Neural cell (in vitro differentiated cells): Measurements from ENCODE around the gene ZMAT3. TPM values are rescaled to one million over a fixed set of nuclear protein-coding genes. Genes with fewer than 3 reads are reported as not detected.
"Not testable (repeated sequence)": the region's sequence is repeated elsewhere in the genome, so short reads cannot be mapped to it uniquely, and the experiment has no call there.

Source experiments
- H2AFZ ChIP-seq: fragments of 200-600, 300-800 bp; sonication (generic), shearing (Covaris generic); 2 replicates; pipeline ENCODE4 v1.6.0; 2014; ENCODE audit warnings: low read depth, mild to moderate bottlenecking, antibody characterized with exemption, low read length, moderate library complexity
- H3F3A ChIP-seq: fragments of 200-600 bp; shearing (Covaris generic); 2 replicates; pipeline ENCODE4 v1.6.1; 2016; ENCODE audit warnings: mild to moderate bottlenecking, moderate library complexity, mixed read lengths, antibody characterized with exemption, low read length; ENCODE audit not compliant: insufficient read depth, poor library complexity, severe bottlenecking
- H3K27ac ChIP-seq: fragments of 200-600, 300-800 bp; sonication (generic), shearing (Covaris generic); 2 replicates; pipeline ENCODE4 v1.5.1; 2014; ENCODE audit warnings: mild to moderate bottlenecking, low read length, moderate library complexity
- H3K27me3 ChIP-seq: fragments of 300-800, 200-600 bp; sonication (generic), shearing (Covaris generic); 2 replicates; pipeline ENCODE4 v1.6.0; 2014; ENCODE audit warnings: mild to moderate bottlenecking, low read depth, low read length, moderate library complexity; ENCODE audit not compliant: insufficient read depth
- H3K36me3 ChIP-seq: fragments of 300-800, 200-600 bp; sonication (generic), shearing (Covaris generic); 2 replicates; pipeline ENCODE4 v1.5.1; 2014; ENCODE audit warnings: mild to moderate bottlenecking, antibody characterized with exemption, low read length, moderate library complexity; ENCODE audit not compliant: insufficient read depth
- H3K4me2 ChIP-seq: fragments of 300-800, 200-600 bp; sonication (generic), shearing (Covaris generic); 2 replicates; pipeline ENCODE4 v1.6.0; 2014; ENCODE audit warnings: mild to moderate bottlenecking, low read length
- H3K4me3 ChIP-seq: fragments of 300-800, 200-600 bp; sonication (generic), shearing (Covaris generic); 2 replicates; pipeline ENCODE4 v1.5.1; 2014; ENCODE audit warnings: mild to moderate bottlenecking, low read length, moderate library complexity
- H3K79me2 ChIP-seq: fragments of 200-600 bp; shearing (Covaris generic); replicated peaks from 2 replicates; pipeline ENCODE4 v1.6.0; 2014; ENCODE audit warnings: mild to moderate bottlenecking, low read length, moderate library complexity; ENCODE audit not compliant: insufficient read depth
- H3K9ac ChIP-seq: fragments of 300-800, 200-600 bp; sonication (generic), shearing (Covaris generic); 2 replicates; pipeline ENCODE4 v1.6.1; 2016; ENCODE audit warnings: mild to moderate bottlenecking, low read length, mixed read lengths
- H3K9me2 ChIP-seq: fragments of 200-600 bp; shearing (Covaris generic); 2 replicates; pipeline ENCODE4 v1.6.1; 2016; ENCODE audit warnings: mild to moderate bottlenecking, low read length, mixed read lengths; ENCODE audit not compliant: insufficient read depth
- H3K9me3 ChIP-seq: fragments of 200-600, 300-800 bp; sonication (generic), shearing (Covaris generic); 2 replicates; pipeline ENCODE4 v1.6.1; 2016; ENCODE audit warnings: mild to moderate bottlenecking, mixed run types, low read length, moderate library complexity, mixed read lengths
- H4K20me1 ChIP-seq: fragments of 200-600 bp; shearing (Covaris generic); 2 replicates; pipeline ENCODE4 v1.6.1; 2016; ENCODE audit warnings: mild to moderate bottlenecking, mixed run types; ENCODE audit not compliant: insufficient read depth
- CTCF ChIP-seq: fragments of 450-650 bp; IDR thresholded peaks from 2 replicates; pipeline ENCODE4 v1.5.1; 2014; ENCODE audit warnings: antibody characterized with exemption, mild to moderate bottlenecking, moderate library complexity; ENCODE audit not compliant: poor library complexity, severe bottlenecking
- EP300 ChIP-seq: fragments of 450-650 bp; conservative IDR thresholded peaks from 2 replicates; pipeline ENCODE4 v1.6.1; 2014; ENCODE audit warnings: antibody characterized with exemption, mild to moderate bottlenecking, moderate library complexity; ENCODE audit not compliant: poor library complexity, severe bottlenecking
- EZH2 ChIP-seq: fragments of 200-600, 300-800 bp; shearing (Covaris generic), sonication (generic); IDR thresholded peaks from 2 replicates; pipeline ENCODE4 v1.6.1; 2014; ENCODE audit warnings: antibody characterized with exemption, low read length, borderline replicate concordance, mild to moderate bottlenecking; ENCODE audit not compliant: insufficient read depth, poor library complexity, severe bottlenecking
- MXI1 ChIP-seq: fragments of 450-650 bp; conservative IDR thresholded peaks from 2 replicates; pipeline ENCODE4 v1.6.1; 2014; ENCODE audit warnings: antibody characterized with exemption, mild to moderate bottlenecking; ENCODE audit not compliant: poor library complexity, severe bottlenecking
- POLR2AphosphoS5 ChIP-seq: IDR thresholded peaks from 2 replicates; pipeline ENCODE4 v1.6.1; 2012
- RAD21 ChIP-seq: fragments of 450-650 bp; conservative IDR thresholded peaks from 2 replicates; pipeline ENCODE4 v1.6.1; 2014; ENCODE audit warnings: antibody characterized with exemption, mild to moderate bottlenecking, moderate library complexity
- REST ChIP-seq: IDR thresholded peaks from 2 replicates; pipeline ENCODE4 v1.6.1; 2012; ENCODE audit warnings: borderline replicate concordance
- SMC3 ChIP-seq: fragments of 450-650 bp; conservative IDR thresholded peaks from 2 replicates; pipeline ENCODE4 v1.6.1; 2014; ENCODE audit warnings: antibody characterized with exemption, mild to moderate bottlenecking, moderate library complexity; ENCODE audit not compliant: poor library complexity
- TAF1 ChIP-seq: IDR thresholded peaks from 2 replicates; pipeline ENCODE4 v1.6.1; 2012; ENCODE audit warnings: low read depth
- polyA plus RNA-seq: library from polyadenylated mRNA; depleted of rRNA; stranded (reverse); fragments of >200 nt; gene quantifications from 2 replicates; pipeline ENCODE4 v1.2.3, GENCODE V29; 2014

Gene ZMAT3
- polyA plus RNA-seq, 1 donor from 2014 or later, result 3.9 TPM

GRCh38 chr3:179054565-179054964 is 17.0 kb downstream of the ZMAT3 start:
- H3K36me3 ChIP-seq, H3K4me2 ChIP-seq, H4K20me1 ChIP-seq, H3F3A ChIP-seq, H3K79me2 ChIP-seq, H3K9ac ChIP-seq, H2AFZ ChIP-seq, H3K27me3 ChIP-seq, H3K27ac ChIP-seq, H3K9me3 ChIP-seq, H3K4me3 ChIP-seq, H3K9me2 ChIP-seq: not testable (repeated sequence)

- no peaks in the 10 kb centered on the region for H4K20me1 ChIP-seq
- H3K79me2 ChIP-seq, result peaks cover 6% of the 10 kb centered on the region
- H3K9me3 ChIP-seq, result no peaks in the 10 kb centered on the region
- H3K4me3 ChIP-seq, result no peak overlapping the region
- H3F3A ChIP-seq, result no peaks in the 10 kb centered on the region
- no peak overlapping the region for H3K9ac ChIP-seq
- no peak overlapping the region for H3K4me2 ChIP-seq
- no peaks in the 10 kb centered on the region for H3K9me2 ChIP-seq
- H3K36me3 ChIP-seq, result no peaks in the 10 kb centered on the region
- no peak overlapping the region for H3K27ac ChIP-seq
- TF ChIP-seq POLR2AphosphoS5 (no peak), EZH2 (no peak), MXI1 (no peak), TAF1 (no peak), CTCF (no peak), RAD21 (no peak), EP300 (no peak), SMC3 (no peak), REST (no peak)
- no peaks in the 10 kb centered on the region for H3K27me3 ChIP-seq
- H2AFZ ChIP-seq, result no peak overlapping the region
Measured at GRCh38 chr3:179046497-179047353, 24.9 kb downstream of the ZMAT3 start.
